HCT116 (cell line): ENCODE measurements around the gene GPS2. TPM values are rescaled to one million over a fixed set of nuclear protein-coding genes. Genes with fewer than 3 reads are reported as not detected.

ENCODE experiments used
- ATAC-seq: fragments of 200-7000 bp; cut with Tn5 transposase; 2 replicates; pipeline ENCODE4 v1.9.1; 2020; ENCODE audit warnings: mild to moderate bottlenecking, moderate library complexity
- BruUV-seq: library from RNA; stranded (reverse); fragments of 400-500 nt; replicated peaks from 2 replicates; lab custom pipeline; 2021; lab: Mats Ljungman, UMichigan
- CTCF ChIA-PET: fragments of 300-600 bp; sonication (Branson Sonifier 250); formaldehyde crosslinking; loops from one replicate; lab custom pipeline; 2021; ENCODE audit warnings: antibody characterized with exemption; lab: Charles Lee
- POLR2A ChIA-PET: fragments of 300-600, 350-600 bp; sonication (Branson Sonifier 250); formaldehyde crosslinking; loops from one replicate; lab custom pipeline; 2021; ENCODE audit warnings: antibody characterized with exemption; lab: Charles Lee
- RAD21 ChIA-PET, 2 experiments: fragments of 300-600 bp; sonication (Branson Sonifier 250); formaldehyde crosslinking; loops; one replicate each; lab custom pipeline; 2023; ENCODE audit warnings: low total read pairs in 2 of 2; ENCODE audit not compliant: uncharacterized antibody in 2 of 2, unreplicated experiment in 2 of 2, low non-redundant PET in 1 of 2; lab: Charles Lee
- DNase-seq: peaks from one replicate; pipeline ENCODE4 v3.0.0-alpha.2; 2010; ENCODE audit warnings: low read depth, low spot score
- H2AFZ ChIP-seq: fragments of 200-600 bp; shearing (Covaris generic), sonication (generic); 2 replicates; pipeline ENCODE4 v1.6.1; 2017; ENCODE audit warnings: low read depth, mixed run types, mixed read lengths, antibody characterized with exemption, low read length; ENCODE audit not compliant: poor library complexity, severe bottlenecking
- H3K27ac ChIP-seq: 2 replicates; pipeline ENCODE4 v1.5.1; 2012; ENCODE audit warnings: low read depth, low read length
- H3K27me3 ChIP-seq: fragments of 200-600 bp; sonication (generic); 2 replicates; pipeline ENCODE4 v1.6.1; 2016; ENCODE audit warnings: mixed run types, low read length, mixed read lengths; ENCODE audit not compliant: insufficient read depth
- H3K36me3 ChIP-seq, 2 experiments: fragments of 200-500 bp in 1 of 2; fragments of 200-600 bp in 1 of 2; sonication (Bioruptor generic) in 1 of 2; sonication (generic) in 1 of 2; 2 replicates each; pipeline versions ENCODE4 v1.5.1 to v1.6.1; 2014 to 2016; ENCODE audit warnings: low read length in 2 of 2, inconsistent platforms in 1 of 2, mixed read lengths in 1 of 2, mixed run types in 1 of 2; ENCODE audit not compliant: insufficient read depth in 2 of 2, control insufficient read depth in 1 of 2
- H3K4me1 ChIP-seq, 2 experiments: fragments of 200-600 bp in 1 of 2; sonication (generic) in 1 of 2; 2 replicates each; pipeline versions ENCODE4 v1.5.1 to v1.6.1; 2012 to 2017; ENCODE audit warnings: low read length in 2 of 2, inconsistent platforms in 1 of 2, mild to moderate bottlenecking in 1 of 2, mixed read lengths in 1 of 2, mixed run types in 1 of 2, moderate library complexity in 1 of 2; ENCODE audit not compliant: insufficient read depth in 2 of 2, control insufficient read depth in 1 of 2
- H3K4me2 ChIP-seq: fragments of 200-600 bp; sonication (generic); 2 replicates; pipeline ENCODE4 v1.6.1; 2017; ENCODE audit warnings: mixed run types, low read length, mixed read lengths
- H3K4me3 ChIP-seq, 2 experiments: fragments of 200-600 bp in 1 of 2; sonication (generic) in 1 of 2; replicated peaks in 1 of 2; 2 replicates each; pipeline ENCODE4 v1.5.1; 2011 to 2016; ENCODE audit warnings: low read length in 2 of 2, control low read depth in 1 of 2, low read depth in 1 of 2, mild to moderate bottlenecking in 1 of 2, mixed read lengths in 1 of 2, mixed run types in 1 of 2
- H3K79me2 ChIP-seq: fragments of 200-600 bp; sonication (generic); 2 replicates; pipeline ENCODE4 v1.6.1; 2017; ENCODE audit warnings: mild to moderate bottlenecking, mixed run types, low read length, moderate library complexity, mixed read lengths; ENCODE audit not compliant: insufficient read depth
- H3K9ac ChIP-seq: fragments of 200-600 bp; sonication (generic); 2 replicates; pipeline ENCODE4 v1.6.1; 2016; ENCODE audit warnings: low read length, mixed read lengths
- H3K9me2 ChIP-seq: fragments of 200-600 bp; sonication (generic), shearing (Covaris generic); 2 replicates; pipeline ENCODE4 v1.6.1; 2017; ENCODE audit warnings: mixed run types, mild to moderate bottlenecking, moderate library complexity; ENCODE audit not compliant: insufficient read depth
- H3K9me3 ChIP-seq, 2 experiments: fragments of 200-500 bp in 1 of 2; fragments of 200-600 bp in 1 of 2; sonication (Bioruptor generic) in 1 of 2; sonication (generic) in 1 of 2; 2 replicates each; pipeline ENCODE4 v1.6.1; 2014 to 2017; ENCODE audit warnings: low read length in 2 of 2, mixed read lengths in 2 of 2, inconsistent platforms in 1 of 2, low read depth in 1 of 2, mild to moderate bottlenecking in 1 of 2, mixed run types in 1 of 2, moderate library complexity in 1 of 2; ENCODE audit not compliant: control insufficient read depth in 1 of 2, insufficient read depth in 1 of 2
- H4K20me1 ChIP-seq: fragments of 200-600 bp; sonication (generic), shearing (Covaris generic); 2 replicates; pipeline ENCODE4 v1.6.1; 2017; ENCODE audit warnings: mixed run types, mild to moderate bottlenecking, moderate library complexity; ENCODE audit not compliant: insufficient read depth
- CEBPB ChIP-seq: IDR thresholded peaks from 2 replicates; pipeline ENCODE4 v1.6.1; 2012; ENCODE audit warnings: low read depth
- FOSL1 ChIP-seq: IDR thresholded peaks from 2 replicates; pipeline ENCODE4 v1.6.1; 2012; ENCODE audit warnings: low read depth
- MAX ChIP-seq: IDR thresholded peaks from 2 replicates; pipeline ENCODE4 v1.6.1; 2012
- POLR2A ChIP-seq: IDR thresholded peaks from 2 replicates; pipeline ENCODE4 v1.7.0; 2011; ENCODE audit warnings: borderline replicate concordance; ENCODE audit not compliant: insufficient read depth, insufficient read length; ENCODE audit errors: extremely low read depth
- POLR2AphosphoS5 ChIP-seq: IDR thresholded peaks from 2 replicates; pipeline ENCODE4 v1.6.1; 2011; ENCODE audit warnings: mild to moderate bottlenecking, low read depth, low read length, moderate library complexity
- REST ChIP-seq: IDR thresholded peaks from 2 replicates; pipeline ENCODE4 v1.6.1; 2012; ENCODE audit warnings: low read depth
- SIN3A ChIP-seq: IDR thresholded peaks from 2 replicates; pipeline ENCODE4 v1.6.1; 2012; ENCODE audit warnings: low read depth
- SP1 ChIP-seq: IDR thresholded peaks from 2 replicates; pipeline ENCODE4 v1.6.1; 2012; ENCODE audit warnings: low read depth
- TCF7L2 ChIP-seq: IDR thresholded peaks from 2 replicates; pipeline ENCODE4 v1.7.0; 2011; ENCODE audit warnings: borderline replicate concordance, inconsistent platforms; ENCODE audit not compliant: insufficient read depth, insufficient read length; ENCODE audit errors: extremely low read depth
- ZBTB33 ChIP-seq: IDR thresholded peaks from 2 replicates; pipeline ENCODE4 v1.6.1; 2011; ENCODE audit warnings: mild to moderate bottlenecking, low read length, moderate library complexity; ENCODE audit not compliant: insufficient replicate concordance; ENCODE audit errors: extremely low read depth
- ZFX ChIP-seq: fragments of 450-650 bp; IDR thresholded peaks from 2 replicates; pipeline ENCODE4 v1.6.1; 2017
- intact Hi-C: fragments of 100-400 bp; cut with micrococcal nuclease; formaldehyde crosslinking; loops from 2 replicates; pipeline ENCODE4 v1.10.0; 2022
- total RNA-seq: library from RNA; stranded (reverse); gene quantifications from one replicate; pipeline ENCODE4 v1.2.1, GENCODE V29; 2021; ENCODE audit not compliant: unreplicated experiment

The GPS2 gene
- total RNA-seq, 1 experiment from 2014 or later, result 61.3 TPM

GRCh38 chr17:7292729-7293128, 22.4 kb downstream of the GPS2 start:
- H4K20me1 ChIP-seq, result no peaks in the 10 kb centered on the region
- ATAC-seq (no peak), DNase-seq (no peak)
- H3K4me1 ChIP-seq, result peaks cover 17 to 41% of the 10 kb centered on the region in 2 experiments; a peak in 3 of 4 replicates
- no TSS peak for BruUV-seq
- no peak overlapping the region for H3K4me2 ChIP-seq
- no peaks in the 10 kb centered on the region for H3K9me3 ChIP-seq
- H3K9me2 ChIP-seq, result no peaks in the 10 kb centered on the region
- ChIA-PET CTCF (no interaction called here), POLR2A (no interaction called here), RAD21 (no interaction called here)
- no peak overlapping the region for H3K4me3 ChIP-seq
- H3K27ac ChIP-seq, result no peak overlapping the region
- H3K9ac ChIP-seq, result no peak overlapping the region
- intact Hi-C loops, result no loop called here
- H3K36me3 ChIP-seq, result no peaks in the 10 kb centered on the region
- H2AFZ ChIP-seq, result no peak overlapping the region
- H3K79me2 ChIP-seq, result no peaks in the 10 kb centered on the region
- no peaks in the 10 kb centered on the region for H3K27me3 ChIP-seq
- TF ChIP-seq POLR2AphosphoS5, result no peak
- TF ChIP-seq FOSL1, result no peak
- TF ChIP-seq MAX, result no peak
- no peak for TF ChIP-seq CEBPB

- ChIA-PET POLR2A (interaction anchor here (0.5 kb wide), 1 partner anchor 112 kb away, joined by 4 read pairs; the partner anchor contains the start of gene TMEM256), RAD21 (no interaction called here), CTCF (no interaction called here)
- Histone ChIP-seq H3K27ac (no peak overlapping the region), H3K9me3 (no peaks in the 10 kb centered on the region), H3K27me3 (no peaks in the 10 kb centered on the region), H3K36me3 (no peaks in the 10 kb centered on the region), H3K4me3 (no peak overlapping the region), H3K4me2 (no peak overlapping the region), H2AFZ (no peak overlapping the region), H3K4me1 (peaks cover 17 to 41% of the 10 kb centered on the region in 2 experiments; a peak in 3 of 4 replicates), H3K9ac (no peak overlapping the region), H4K20me1 (no peaks in the 10 kb centered on the region), H3K9me2 (no peaks in the 10 kb centered on the region), H3K79me2 (no peaks in the 10 kb centered on the region)
- TF ChIP-seq ZBTB33, result no peak
- no peak for TF ChIP-seq SP1
- TF ChIP-seq TCF7L2, result no peak
- no peak for TF ChIP-seq SIN3A
- TF ChIP-seq POLR2A, result no peak
- no peak for TF ChIP-seq POLR2AphosphoS5
- TF ChIP-seq REST, result no peak
- TF ChIP-seq ZFX, result no peak
- ATAC-seq (no peak), DNase-seq (no peak)
- no TSS peak for BruUV-seq
- intact Hi-C loops, result no loop called here
These were observed 23.0 kb downstream of the GPS2 start for GRCh38 chr17:7292194-7292593.
